Measurements from ENCODE around the gene KRT2. TPM values are rescaled to one million over a fixed set of nuclear protein-coding genes. Genes with fewer than 3 reads are reported as not detected.

Gene KRT2
- total RNA-seq, 2 experiments from 2014 or later: not detected

GRCh38 chr12:52689239-52689638 lies 37.2 kb upstream of the KRT2 start:
- H3K4me2 ChIP-seq (ENCODE audit: low read length): no peak overlapping the region
- H3K79me2 ChIP-seq (ENCODE audit: insufficient read depth, low read depth, low read length): no peaks in the 10 kb centered on the region
- H4K20me1 ChIP-seq (ENCODE audit: insufficient read depth, low read length): no peaks in the 10 kb centered on the region
- no peak overlapping the region for H2AFZ ChIP-seq (ENCODE audit: low read length)
- POLR2A ChIA-PET: no interaction called here
- no peak for DNase-seq (ENCODE audit: low spot score)
- CTCF ChIA-PET (ENCODE audit: unreplicated experiment): no interaction called here
- H3K9me3 ChIP-seq (ENCODE audit: low read length): no peaks in the 10 kb centered on the region
- H3K9me2 ChIP-seq (ENCODE audit: insufficient read depth, low read length): no peaks in the 10 kb centered on the region
- no TSS peak for BruUV-seq (replicated peaks)
- TF ChIP-seq CTCF (conservative IDR thresholded peaks at IDR 0.05; ENCODE audit: low read length) (no peak), EZH2phosphoT487 (IDR thresholded peaks at IDR 0.05; ENCODE audit: borderline replicate concordance, low read depth, low read length) (no peak)
- H3K36me3 ChIP-seq (ENCODE audit: insufficient read depth, low read length): no peaks in the 10 kb centered on the region
- intact Hi-C loops (cut with micrococcal nuclease; ENCODE audit: unreplicated experiment): no loop called here
- no peak overlapping the region for H3K27ac ChIP-seq (ENCODE audit: low read depth, low read length, poor library complexity, severe bottlenecking)
- no peaks in the 10 kb centered on the region for H3K4me1 ChIP-seq (ENCODE audit: insufficient read depth, low read length, poor library complexity, severe bottlenecking)
- no peak overlapping the region for H3K4me3 ChIP-seq (ENCODE audit: low read depth, low read length, poor library complexity, severe bottlenecking)

DNA sequence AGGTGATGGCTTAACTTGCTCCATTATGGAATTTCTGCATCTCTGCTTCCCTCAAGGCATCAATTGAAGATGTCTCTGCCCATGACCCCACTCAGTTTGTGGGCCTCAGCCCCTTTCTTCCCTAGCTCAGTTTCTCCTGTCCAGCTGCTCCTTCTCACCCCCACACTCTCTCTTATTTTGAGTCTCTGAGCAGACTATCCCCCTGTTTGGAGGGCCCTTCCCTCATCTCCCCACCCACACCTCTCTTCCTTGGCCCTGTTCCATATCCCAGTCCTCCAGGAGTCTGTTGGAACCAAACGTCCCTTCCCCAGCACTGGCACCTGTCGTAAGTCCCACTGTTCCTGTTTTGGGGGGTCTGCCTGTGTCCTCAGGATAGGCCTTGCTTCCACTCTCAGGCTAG lies 36.5 kb upstream of the KRT2 start:
- Histone ChIP-seq H3K4me1 (ENCODE audit: insufficient read depth, low read length, poor library complexity, severe bottlenecking) (no peaks in the 10 kb centered on the region), H3K79me2 (ENCODE audit: insufficient read depth, low read depth, low read length) (no peaks in the 10 kb centered on the region), H3K4me3 (ENCODE audit: low read depth, low read length, poor library complexity, severe bottlenecking) (no peak overlapping the region), H3K27ac (ENCODE audit: low read depth, low read length, poor library complexity, severe bottlenecking) (no peak overlapping the region), H3K4me2 (ENCODE audit: low read length) (no peak overlapping the region), H4K20me1 (ENCODE audit: insufficient read depth, low read length) (no peaks in the 10 kb centered on the region), H3K36me3 (ENCODE audit: insufficient read depth, low read length) (no peaks in the 10 kb centered on the region), H2AFZ (ENCODE audit: low read length) (no peak overlapping the region), H3K9me2 (ENCODE audit: insufficient read depth, low read length) (no peaks in the 10 kb centered on the region), H3K9me3 (ENCODE audit: low read length) (no peaks in the 10 kb centered on the region)
- TF ChIP-seq CTCF (conservative IDR thresholded peaks at IDR 0.05; ENCODE audit: low read length) (no peak), EZH2phosphoT487 (IDR thresholded peaks at IDR 0.05; ENCODE audit: borderline replicate concordance, low read depth, low read length) (no peak)
- no TSS peak for BruUV-seq (replicated peaks)
- intact Hi-C loops (cut with micrococcal nuclease; ENCODE audit: unreplicated experiment): no loop called here
- DNase-seq (ENCODE audit: low spot score): no peak
- ChIA-PET CTCF (ENCODE audit: unreplicated experiment) (no interaction called here), POLR2A (no interaction called here)

DNA sequence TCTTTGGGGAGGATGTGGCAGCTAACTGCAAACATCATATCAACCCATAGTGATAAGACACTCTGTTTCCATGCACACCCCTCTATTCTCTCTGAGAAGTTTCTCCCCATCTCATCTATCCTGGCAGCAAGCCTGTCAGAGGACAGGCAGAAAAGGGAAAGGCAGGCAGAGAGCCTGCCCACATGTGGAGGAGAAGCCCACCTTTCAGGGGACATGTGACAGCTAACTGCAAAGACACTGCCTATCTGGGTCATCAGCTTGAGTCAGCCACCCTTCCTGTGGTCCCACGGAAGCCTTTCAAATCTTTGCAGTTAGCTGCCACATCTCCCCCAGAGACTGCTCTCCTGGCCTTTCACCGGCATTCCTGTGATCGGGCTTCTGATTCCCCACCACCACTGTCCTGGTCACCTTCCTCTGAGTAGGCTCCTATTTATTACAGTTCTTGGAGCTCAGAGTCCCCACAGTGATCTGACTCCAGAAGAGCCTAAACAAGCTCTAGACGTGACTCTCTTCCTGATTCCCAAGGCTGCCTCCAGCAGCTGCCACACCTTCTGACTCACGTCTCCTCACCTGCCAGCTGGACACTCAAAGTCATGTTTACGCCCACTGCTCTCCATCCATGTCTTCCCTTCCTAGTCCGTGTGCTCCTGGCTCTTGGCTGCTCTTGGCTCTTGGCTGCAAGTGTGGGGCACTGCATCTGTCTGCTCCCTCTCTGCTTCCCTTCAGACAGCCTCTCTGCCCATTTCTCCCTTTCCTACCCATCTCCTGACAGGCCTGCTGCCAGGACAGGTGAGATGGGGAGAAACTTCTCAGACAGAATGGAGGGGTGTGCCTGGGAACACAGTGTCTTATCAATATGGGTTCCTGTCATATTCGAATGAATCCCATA lies 35.7 kb upstream of the KRT2 start:
- Histone ChIP-seq H3K4me3 (ENCODE audit: low read depth, low read length, poor library complexity, severe bottlenecking) (no peak overlapping the region), H3K4me2 (ENCODE audit: low read length) (no peak overlapping the region), H4K20me1 (ENCODE audit: insufficient read depth, low read length) (no peaks in the 10 kb centered on the region), H3K4me1 (ENCODE audit: insufficient read depth, low read length, poor library complexity, severe bottlenecking) (no peaks in the 10 kb centered on the region), H3K9me2 (ENCODE audit: insufficient read depth, low read length) (no peaks in the 10 kb centered on the region), H3K9me3 (ENCODE audit: low read length) (no peaks in the 10 kb centered on the region), H3K79me2 (ENCODE audit: insufficient read depth, low read depth, low read length) (no peaks in the 10 kb centered on the region), H2AFZ (ENCODE audit: low read length) (no peak overlapping the region), H3K27ac (ENCODE audit: low read depth, low read length, poor library complexity, severe bottlenecking) (no peak overlapping the region), H3K36me3 (ENCODE audit: insufficient read depth, low read length) (no peaks in the 10 kb centered on the region)
- ChIA-PET POLR2A (no interaction called here), CTCF (ENCODE audit: unreplicated experiment) (no interaction called here)
- TF ChIP-seq EZH2phosphoT487 (IDR thresholded peaks at IDR 0.05; ENCODE audit: borderline replicate concordance, low read depth, low read length): no peak
- intact Hi-C loops (cut with micrococcal nuclease; ENCODE audit: unreplicated experiment): no loop called here
- BruUV-seq (replicated peaks): no TSS peak
- DNase-seq (ENCODE audit: low spot score): no peak

Measured in OCI-LY7 (cell line).